ENCODE measurements around the gene SSUH2.

GRCh38 chr3:8635125-8635524 lies 9.5 kb downstream of the SSUH2 start:
- TF ChIP-seq CTCF (conservative IDR thresholded peaks at IDR 0.05 in 1 of 2, IDR thresholded peaks at IDR 0.05 in 1 of 2; ENCODE audit: extremely low read depth in 1 of 2, insufficient read depth in 1 of 2, low read depth in 1 of 2, low read length in 2 of 2) (no peak), EZH2 (IDR thresholded peaks at IDR 0.05; ENCODE audit: borderline replicate concordance, low read length) (no peak)
